B cell (primary cell): Measurements from ENCODE around the gene DNAI1.

ENCODE experiments used
- EZH2 ChIP-seq: IDR thresholded peaks from 2 replicates; pipeline ENCODE4 v1.6.1; 2012; ENCODE audit warnings: borderline replicate concordance, low read depth, mild to moderate bottlenecking, moderate library complexity, low read length; ENCODE audit not compliant: insufficient read depth, poor library complexity, severe bottlenecking
- TF ChIP-seq, protein P1 (sequence below): fragments of 200-600 bp; IDR thresholded peaks from one replicate; pipeline ENCODE4 v1.8.0; 2022; ENCODE audit warnings: antibody characterized with exemption, mild to moderate bottlenecking

DNA sequence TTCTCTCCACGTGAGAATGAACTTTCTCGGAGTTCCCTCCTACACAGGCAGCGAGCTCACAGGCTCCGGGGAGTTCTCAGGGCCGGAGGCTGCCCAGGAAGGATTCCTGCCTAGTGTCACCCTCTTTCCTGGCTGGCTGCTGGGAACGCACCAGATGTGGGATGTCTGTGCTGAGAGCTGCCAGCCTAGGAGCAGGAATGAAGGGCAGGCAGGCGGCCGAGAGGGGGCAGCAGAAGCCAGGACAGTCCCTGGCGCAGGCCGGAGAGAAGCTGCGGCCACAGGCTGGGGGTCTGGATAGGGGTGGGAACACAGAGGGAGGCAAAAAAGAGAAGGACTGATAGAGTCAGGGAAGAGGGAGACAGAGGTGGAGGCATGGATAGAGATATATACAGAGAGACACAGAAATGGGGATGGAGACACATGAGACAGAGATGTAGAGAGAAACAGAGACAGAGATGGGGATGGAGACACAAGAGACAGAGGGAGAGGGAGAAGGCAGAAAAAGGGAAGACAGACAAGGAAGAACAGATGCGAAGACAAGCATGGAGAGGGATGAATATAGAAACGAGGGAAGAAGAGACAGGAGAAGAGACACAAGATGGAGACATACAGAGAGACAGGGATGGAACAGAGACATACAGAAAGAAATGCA lies 89.5 kb downstream of the DNAI1 start:
- TF ChIP-seq, protein P1, sequence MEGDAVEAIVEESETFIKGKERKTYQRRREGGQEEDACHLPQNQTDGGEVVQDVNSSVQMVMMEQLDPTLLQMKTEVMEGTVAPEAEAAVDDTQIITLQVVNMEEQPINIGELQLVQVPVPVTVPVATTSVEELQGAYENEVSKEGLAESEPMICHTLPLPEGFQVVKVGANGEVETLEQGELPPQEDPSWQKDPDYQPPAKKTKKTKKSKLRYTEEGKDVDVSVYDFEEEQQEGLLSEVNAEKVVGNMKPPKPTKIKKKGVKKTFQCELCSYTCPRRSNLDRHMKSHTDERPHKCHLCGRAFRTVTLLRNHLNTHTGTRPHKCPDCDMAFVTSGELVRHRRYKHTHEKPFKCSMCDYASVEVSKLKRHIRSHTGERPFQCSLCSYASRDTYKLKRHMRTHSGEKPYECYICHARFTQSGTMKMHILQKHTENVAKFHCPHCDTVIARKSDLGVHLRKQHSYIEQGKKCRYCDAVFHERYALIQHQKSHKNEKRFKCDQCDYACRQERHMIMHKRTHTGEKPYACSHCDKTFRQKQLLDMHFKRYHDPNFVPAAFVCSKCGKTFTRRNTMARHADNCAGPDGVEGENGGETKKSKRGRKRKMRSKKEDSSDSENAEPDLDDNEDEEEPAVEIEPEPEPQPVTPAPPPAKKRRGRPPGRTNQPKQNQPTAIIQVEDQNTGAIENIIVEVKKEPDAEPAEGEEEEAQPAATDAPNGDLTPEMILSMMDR, result peak; percentile 58
- no peak for TF ChIP-seq EZH2
